A549 treated with AZD9567 at 1 μM for 4 hours (cell line): ENCODE measurements around the gene TYR. TPM values are rescaled to one million over a fixed set of nuclear protein-coding genes. Genes with fewer than 3 reads are reported as not detected.

Experiments
- total RNA-seq: library from RNA; stranded (reverse); fragments of 200-300 nt; extraction: Qiagen RNA extraction; gene quantifications from 5 replicates; pipeline ENCODE4 v1.2.3, GENCODE V29; 2022; ENCODE audit not compliant: insufficient read depth

The TYR gene
- total RNA-seq = not detected in 5 replicates

GRCh38 chr11:89177691-89178231, at the start of gene TYR:
Gene TYR (plus strand): TSS chr11:89177875. CDS start chr11:89177954, 79 bp downstream.

Other genes starting within 250 kb of the TYR start
- not detected in 5 replicates for gene GRM5, start 111.9 kb upstream of the TYR start, total RNA-seq